GM12875 (cell line): ENCODE data around the gene THADA.

ENCODE experiments used
- H3K4me3 ChIP-seq: one replicate; pipeline ENCODE4 v1.5.1; 2011; ENCODE audit warnings: low read depth, low read length, control low read depth
- CTCF ChIP-seq: IDR thresholded peaks from 2 replicates; pipeline ENCODE4 v1.5.1; 2011; ENCODE audit warnings: low read depth, mild to moderate bottlenecking, control low read depth, inconsistent platforms, low read length, moderate library complexity, borderline replicate concordance; ENCODE audit not compliant: insufficient read depth

The THADA gene

GRCh38 chr2:43569921-43570320 is 25.9 kb downstream of the THADA start:
- no peak overlapping the region for H3K4me3 ChIP-seq
- no peak for TF ChIP-seq CTCF

GRCh38 chr2:43568228-43568627 is 27.6 kb downstream of the THADA start:
- TF ChIP-seq CTCF: no peak
- H3K4me3 ChIP-seq: no peak overlapping the region

- no peak for TF ChIP-seq CTCF
Observed at GRCh38 chr2:43566461-43566729, 29.4 kb downstream of the THADA start.

GRCh38 chr2:43563679-43564078 is 32.2 kb downstream of the THADA start:
- no peak overlapping the region for H3K4me3 ChIP-seq
- TF ChIP-seq CTCF: no peak

More at GRCh38 chr2:43566461-43566729, 29.4 kb downstream of the THADA start:
- no peak overlapping the region for H3K4me3 ChIP-seq

- TF ChIP-seq CTCF: no peak
- no peak overlapping the region for H3K4me3 ChIP-seq
Observed at GRCh38 chr2:43560231-43560547, 35.6 kb downstream of the THADA start.

GRCh38 chr2:43559391-43560230 is 36.2 kb downstream of the THADA start:
- no peak overlapping the region for H3K4me3 ChIP-seq
- no peak for TF ChIP-seq CTCF

- H3K4me3 ChIP-seq: no peak overlapping the region
- TF ChIP-seq CTCF: no peak
Observed at GRCh38 chr2:43557196-43557595, 38.6 kb downstream of the THADA start.
